ENCODE measurements around the gene FOXE3. TPM values are rescaled to one million over a fixed set of nuclear protein-coding genes. Genes with fewer than 3 reads are reported as not detected.

FOXE3 gene
- total RNA-seq, 5 donors from 2014 or later (not counting 1 experiment from before 2014, with no cell fraction given), result 0.18 TPM; not detected in 4

- no peak overlapping the region for H3K4me3 ChIP-seq (ENCODE audit: control insufficient read depth in 1 of 2, extremely low read depth in 1 of 2, low read length in 1 of 2)
- Mint-ChIP-seq H3K4me3 (no peak overlapping the region), H3K9me3 (no peaks in the 10 kb centered on the region), H3K4me1 (no peaks in the 10 kb centered on the region), H3K27ac (no peak overlapping the region), H3K36me3 (no peaks in the 10 kb centered on the region), H3K27me3 (peaks cover 36 to 49% of the 10 kb centered on the region in 2 donors)
- CTCF ChIA-PET, result no interaction called here
- H3K27ac ChIP-seq (ENCODE audit: low read length), result no peak overlapping the region
- H3K36me3 ChIP-seq (ENCODE audit: control insufficient read depth in 2 of 2, extremely low read depth in 1 of 2, insufficient read depth in 1 of 2, low read length in 1 of 2), result no peaks in the 10 kb centered on the region
- peaks cover 0 to 19% of the 10 kb centered on the region in 2 experiments for H3K27me3 ChIP-seq (replicated peaks in 1 of 2; ENCODE audit: control insufficient read depth in 2 of 2, extremely low read depth in 1 of 2, insufficient read depth in 2 of 2, low read length in 1 of 2)
- DNase-seq, result no peak
- no peak for ATAC-seq (replicated peaks in 1 of 4)
- no peaks in the 10 kb centered on the region for H3K9me3 ChIP-seq
- H3K4me1 ChIP-seq (ENCODE audit: control insufficient read depth in 1 of 2, extremely low read depth in 1 of 2, insufficient read depth in 2 of 2, low read length in 2 of 2), result no peaks in the 10 kb centered on the region
- 100% methylated on average over 4 of the region's 4 CpGs for WGBS (ENCODE audit: insufficient coverage)
- POLR2A ChIA-PET, result no interaction called here
Measured at GRCh38 chr1:47399846-47400155, 16.3 kb upstream of the FOXE3 start.

GRCh38 chr1:47401761-47402160 lies 14.3 kb upstream of the FOXE3 start:
- ChIA-PET POLR2A (no interaction called here), CTCF (interaction anchor here in 1 of 2 donors (1.0 kb wide), 1 partner anchor 36 kb away, joined by 3 read pairs; the partner anchor contains the start of gene FOXD2)
- Mint-ChIP-seq H3K27ac (no peak overlapping the region), H3K36me3 (no peaks in the 10 kb centered on the region), H3K4me3 (no peak overlapping the region), H3K4me1 (no peaks in the 10 kb centered on the region), H3K9me3 (no peaks in the 10 kb centered on the region), H3K27me3 (peaks cover 35 to 39% of the 10 kb centered on the region in 2 donors)
- Histone ChIP-seq H3K9me3 (no peaks in the 10 kb centered on the region), H3K4me1 (ENCODE audit: control insufficient read depth in 1 of 2, extremely low read depth in 1 of 2, insufficient read depth in 2 of 2, low read length in 2 of 2) (no peaks in the 10 kb centered on the region), H3K4me3 (ENCODE audit: control insufficient read depth in 1 of 2, extremely low read depth in 1 of 2, low read length in 1 of 2) (no peak overlapping the region), H3K27ac (ENCODE audit: low read length) (no peak overlapping the region), H3K36me3 (ENCODE audit: control insufficient read depth in 2 of 2, extremely low read depth in 1 of 2, insufficient read depth in 1 of 2, low read length in 1 of 2) (no peaks in the 10 kb centered on the region), H3K27me3 (replicated peaks in 1 of 2; ENCODE audit: control insufficient read depth in 2 of 2, extremely low read depth in 1 of 2, insufficient read depth in 2 of 2, low read length in 1 of 2) (peaks cover 0 to 19% of the 10 kb centered on the region in 2 experiments)
- WGBS (ENCODE audit: insufficient coverage), result 91% methylated on average over 1 of the region's 4 CpGs
- ATAC-seq (replicated peaks in 1 of 4), result no peak
- no peak for DNase-seq

GRCh38 chr1:47402591-47402990 lies 13.5 kb upstream of the FOXE3 start:
- Mint-ChIP-seq H3K4me1 (no peaks in the 10 kb centered on the region), H3K27me3 (peaks cover 30 to 31% of the 10 kb centered on the region in 2 donors), H3K36me3 (no peaks in the 10 kb centered on the region), H3K9me3 (no peaks in the 10 kb centered on the region), H3K4me3 (no peak overlapping the region), H3K27ac (no peak overlapping the region)
- H3K27ac ChIP-seq (ENCODE audit: low read length), result no peak overlapping the region
- H3K4me1 ChIP-seq (ENCODE audit: control insufficient read depth in 1 of 2, extremely low read depth in 1 of 2, insufficient read depth in 2 of 2, low read length in 2 of 2), result no peaks in the 10 kb centered on the region
- 88% methylated on average over 3 of the region's 4 CpGs for WGBS (ENCODE audit: insufficient coverage)
- ATAC-seq (replicated peaks in 1 of 4) (no peak), DNase-seq (no peak)
- POLR2A ChIA-PET, result no interaction called here
- CTCF ChIA-PET, result interaction anchor here in 1 of 2 donors (0.6 kb wide), 1 partner anchor 109 kb away, joined by 3 read pairs; no protein-coding TSS in a partner anchor
- H3K36me3 ChIP-seq (ENCODE audit: control insufficient read depth in 2 of 2, extremely low read depth in 1 of 2, insufficient read depth in 1 of 2, low read length in 1 of 2), result no peaks in the 10 kb centered on the region
- no peaks in the 10 kb centered on the region for H3K9me3 ChIP-seq
- H3K4me3 ChIP-seq (ENCODE audit: control insufficient read depth in 1 of 2, extremely low read depth in 1 of 2, low read length in 1 of 2), result no peak overlapping the region
- peaks cover 0 to 13% of the 10 kb centered on the region in 2 experiments for H3K27me3 ChIP-seq (replicated peaks in 1 of 2; ENCODE audit: control insufficient read depth in 2 of 2, extremely low read depth in 1 of 2, insufficient read depth in 2 of 2, low read length in 1 of 2)

- H3K36me3 Mint-ChIP-seq, result no peaks in the 10 kb centered on the region
- ATAC-seq (replicated peaks in 1 of 4), result no peak
- peaks cover 0 to 13% of the 10 kb centered on the region in 2 experiments for H3K27me3 ChIP-seq (replicated peaks in 1 of 2; ENCODE audit: control insufficient read depth in 2 of 2, extremely low read depth in 1 of 2, insufficient read depth in 2 of 2, low read length in 1 of 2)
- POLR2A ChIA-PET, result no interaction called here
- H3K27me3 Mint-ChIP-seq, result peaks cover 27% of the 10 kb centered on the region in 2 donors
- DNase-seq, result no peak
- H3K4me3 ChIP-seq (ENCODE audit: control insufficient read depth in 1 of 2, extremely low read depth in 1 of 2, low read length in 1 of 2), result no peak overlapping the region
- H3K4me1 ChIP-seq (ENCODE audit: control insufficient read depth in 1 of 2, extremely low read depth in 1 of 2, insufficient read depth in 2 of 2, low read length in 2 of 2), result no peaks in the 10 kb centered on the region
- H3K4me1 Mint-ChIP-seq, result no peaks in the 10 kb centered on the region
- no CpG with 5 or more reads among the region's 4 CpGs for WGBS (ENCODE audit: insufficient coverage)
- H3K9me3 ChIP-seq, result no peaks in the 10 kb centered on the region
- H3K27ac ChIP-seq (ENCODE audit: low read length), result no peak overlapping the region
- no peak overlapping the region for H3K27ac Mint-ChIP-seq
- H3K4me3 Mint-ChIP-seq, result no peak overlapping the region
- H3K9me3 Mint-ChIP-seq, result no peaks in the 10 kb centered on the region
- CTCF ChIA-PET, result interaction anchor here in 1 of 2 donors (0.6 kb wide), 1 partner anchor 109 kb away, joined by 3 read pairs; no protein-coding TSS in a partner anchor
- no peaks in the 10 kb centered on the region for H3K36me3 ChIP-seq (ENCODE audit: control insufficient read depth in 2 of 2, extremely low read depth in 1 of 2, insufficient read depth in 1 of 2, low read length in 1 of 2)
Measured at GRCh38 chr1:47403321-47403910, 12.7 kb upstream of the FOXE3 start.

- Mint-ChIP-seq H3K9me3 (no peaks in the 10 kb centered on the region), H3K4me3 (no peak overlapping the region), H3K36me3 (no peaks in the 10 kb centered on the region), H3K27ac (no peak overlapping the region), H3K27me3 (peaks cover 15 to 24% of the 10 kb centered on the region in 2 donors), H3K4me1 (no peaks in the 10 kb centered on the region)
- WGBS (ENCODE audit: insufficient coverage), result 68% methylated on average over 4 of the region's 5 CpGs
- ChIA-PET POLR2A (interaction anchor here in 1 of 2 donors (0.5 kb wide), 1 partner anchor 24 kb away, joined by 3 read pairs; no protein-coding TSS in a partner anchor), CTCF (no interaction called here)
- peaks cover 0 to 15% of the 10 kb centered on the region in 2 experiments for H3K27me3 ChIP-seq (replicated peaks in 1 of 2; ENCODE audit: control insufficient read depth in 2 of 2, extremely low read depth in 1 of 2, insufficient read depth in 2 of 2, low read length in 1 of 2)
- no peaks in the 10 kb centered on the region for H3K36me3 ChIP-seq (ENCODE audit: control insufficient read depth in 2 of 2, extremely low read depth in 1 of 2, insufficient read depth in 1 of 2, low read length in 1 of 2)
- DNase-seq (no peak), ATAC-seq (replicated peaks in 1 of 4) (no peak)
- no peaks in the 10 kb centered on the region for H3K4me1 ChIP-seq (ENCODE audit: control insufficient read depth in 1 of 2, extremely low read depth in 1 of 2, insufficient read depth in 2 of 2, low read length in 2 of 2)
- no peaks in the 10 kb centered on the region for H3K9me3 ChIP-seq
- H3K27ac ChIP-seq (ENCODE audit: low read length), result no peak overlapping the region
- no peak overlapping the region for H3K4me3 ChIP-seq (ENCODE audit: control insufficient read depth in 1 of 2, extremely low read depth in 1 of 2, low read length in 1 of 2)
Measured at GRCh38 chr1:47405697-47406096, 10.4 kb upstream of the FOXE3 start.

- CTCF ChIA-PET, result no interaction called here
- POLR2A ChIA-PET, result no interaction called here
- Mint-ChIP-seq H3K27ac (no peak overlapping the region), H3K27me3 (peaks cover 9 to 22% of the 10 kb centered on the region in 2 donors), H3K9me3 (no peaks in the 10 kb centered on the region), H3K36me3 (no peaks in the 10 kb centered on the region), H3K4me3 (no peak overlapping the region), H3K4me1 (no peaks in the 10 kb centered on the region)
- DNase-seq (no peak), ATAC-seq (replicated peaks in 1 of 4) (no peak)
- H3K9me3 ChIP-seq, result no peaks in the 10 kb centered on the region
- H3K27ac ChIP-seq (ENCODE audit: low read length), result no peak overlapping the region
- no peaks in the 10 kb centered on the region for H3K4me1 ChIP-seq (ENCODE audit: control insufficient read depth in 1 of 2, extremely low read depth in 1 of 2, insufficient read depth in 2 of 2, low read length in 2 of 2)
- no peak overlapping the region for H3K4me3 ChIP-seq (ENCODE audit: control insufficient read depth in 1 of 2, extremely low read depth in 1 of 2, low read length in 1 of 2)
- WGBS (ENCODE audit: insufficient coverage), result no CpG with 5 or more reads among the region's 5 CpGs
- H3K27me3 ChIP-seq (replicated peaks in 1 of 2; ENCODE audit: control insufficient read depth in 2 of 2, extremely low read depth in 1 of 2, insufficient read depth in 2 of 2, low read length in 1 of 2), result peaks cover 0 to 19% of the 10 kb centered on the region in 2 experiments
- H3K36me3 ChIP-seq (ENCODE audit: control insufficient read depth in 2 of 2, extremely low read depth in 1 of 2, insufficient read depth in 1 of 2, low read length in 1 of 2), result no peaks in the 10 kb centered on the region
Measured at GRCh38 chr1:47406966-47407365, 9.1 kb upstream of the FOXE3 start.
